Measurements from ENCODE around the gene GPR34. TPM values are rescaled to one million over a fixed set of nuclear protein-coding genes. Genes with fewer than 3 reads are reported as not detected.

The GPR34 gene
- total and polyA plus RNA-seq, 4 donors = 1.7 to 9.0 (median 4.3) TPM

GRCh38 chrX:41721590-41721989, 32.8 kb downstream of the GPR34 start:
- Histone ChIP-seq H3K36me3 (ENCODE audit: control insufficient read depth in 4 of 4, insufficient read depth in 3 of 4, low read depth in 1 of 4, low read length in 3 of 4) (no peaks in the 10 kb centered on the region), H3K27ac (ENCODE audit: low read depth in 1 of 2, low read length in 2 of 2) (no peak overlapping the region), H3K9ac (ENCODE audit: low read depth in 1 of 2, low read length in 2 of 2) (no peak overlapping the region), H3K9me3 (ENCODE audit: control insufficient read depth in 4 of 4, low read length in 3 of 4) (peaks cover 0 to 5% (median 2%) of the 10 kb centered on the region in 4 donors), H3K4me1 (ENCODE audit: control insufficient read depth in 4 of 4, insufficient read depth in 4 of 4, low read length in 3 of 4) (no peaks in the 10 kb centered on the region), H3K27me3 (ENCODE audit: control insufficient read depth in 4 of 4, insufficient read depth in 4 of 4, low read length in 3 of 4) (no peaks in the 10 kb centered on the region), H3K4me3 (ENCODE audit: low read depth in 1 of 3, low read length in 3 of 3) (no peak overlapping the region)
- no peak for DNase-seq (ENCODE audit: low spot score)
- TF ChIP-seq SP1 (IDR thresholded peaks at IDR 0.05) = no peak
- TF ChIP-seq RXRA (IDR thresholded peaks at IDR 0.05) = no peak
- TF ChIP-seq FOXA2 (IDR thresholded peaks at IDR 0.05) = no peak
- TF ChIP-seq JUND (IDR thresholded peaks at IDR 0.05) = no peak
- TF ChIP-seq FOXA1 (IDR thresholded peaks at IDR 0.05) = no peak
- no peak for TF ChIP-seq GABPA (IDR thresholded peaks at IDR 0.05 in 1 of 2, conservative IDR thresholded peaks at IDR 0.05 in 1 of 2)
- no peak for TF ChIP-seq RAD21 (IDR thresholded peaks at IDR 0.05)
- no peak for TF ChIP-seq TAF1 (conservative IDR thresholded peaks at IDR 0.05)
- no peak for TF ChIP-seq YY1 (IDR thresholded peaks at IDR 0.05)
- TF ChIP-seq MAX (IDR thresholded peaks at IDR 0.05) = no peak
- 89% methylated on average over 1 of the region's 1 CpG for WGBS

GRCh38 chrX:41722214-41722613, 33.4 kb downstream of the GPR34 start:
- WGBS = 98% methylated on average over 3 of the region's 3 CpGs
- Histone ChIP-seq H3K27ac (ENCODE audit: low read depth in 1 of 2, low read length in 2 of 2) (no peak overlapping the region), H3K9ac (ENCODE audit: low read depth in 1 of 2, low read length in 2 of 2) (no peak overlapping the region), H3K4me3 (ENCODE audit: low read depth in 1 of 3, low read length in 3 of 3) (no peak overlapping the region), H3K36me3 (ENCODE audit: control insufficient read depth in 4 of 4, insufficient read depth in 3 of 4, low read depth in 1 of 4, low read length in 3 of 4) (no peaks in the 10 kb centered on the region), H3K27me3 (ENCODE audit: control insufficient read depth in 4 of 4, insufficient read depth in 4 of 4, low read length in 3 of 4) (no peaks in the 10 kb centered on the region), H3K4me1 (ENCODE audit: control insufficient read depth in 4 of 4, insufficient read depth in 4 of 4, low read length in 3 of 4) (no peaks in the 10 kb centered on the region), H3K9me3 (ENCODE audit: control insufficient read depth in 4 of 4, low read length in 3 of 4) (peaks cover 0 to 5% (median 1%) of the 10 kb centered on the region in 4 donors)
- no peak for TF ChIP-seq ATF3 (IDR thresholded peaks at IDR 0.05)
- TF ChIP-seq NR2F2 (IDR thresholded peaks at IDR 0.05) = no peak
- TF ChIP-seq MAX (IDR thresholded peaks at IDR 0.05) = no peak
- TF ChIP-seq EGR1 (IDR thresholded peaks at IDR 0.05; ENCODE audit: low read depth in 2 of 2) = no peak
- no peak for TF ChIP-seq HNF4G (IDR thresholded peaks at IDR 0.05)
- TF ChIP-seq TAF1 (conservative IDR thresholded peaks at IDR 0.05) = no peak
- no peak for TF ChIP-seq FOXA1 (IDR thresholded peaks at IDR 0.05)
- TF ChIP-seq RXRA (IDR thresholded peaks at IDR 0.05) = no peak
- no peak for TF ChIP-seq RAD21 (IDR thresholded peaks at IDR 0.05)
- no peak for TF ChIP-seq SP1 (IDR thresholded peaks at IDR 0.05)
- DNase-seq (ENCODE audit: low spot score) = no peak

GRCh38 chrX:41722816-41723618, 34.2 kb downstream of the GPR34 start:
- 64% methylated on average over 3 of the region's 3 CpGs for WGBS
- no peak for DNase-seq (ENCODE audit: low spot score)
- H3K4me3 ChIP-seq (ENCODE audit: low read depth in 1 of 3, low read length in 3 of 3) = no peak overlapping the region
- H3K9me3 ChIP-seq (ENCODE audit: control insufficient read depth in 4 of 4, low read length in 3 of 4) = peaks cover 0 to 5% (median under 1%) of the 10 kb centered on the region in 4 donors
- H3K9ac ChIP-seq (ENCODE audit: low read depth in 1 of 2, low read length in 2 of 2) = no peak overlapping the region
- no peaks in the 10 kb centered on the region for H3K27me3 ChIP-seq (ENCODE audit: control insufficient read depth in 4 of 4, insufficient read depth in 4 of 4, low read length in 3 of 4)
- H3K27ac ChIP-seq (ENCODE audit: low read depth in 1 of 2, low read length in 2 of 2) = no peak overlapping the region
- H3K4me1 ChIP-seq (ENCODE audit: control insufficient read depth in 4 of 4, insufficient read depth in 4 of 4, low read length in 3 of 4) = no peaks in the 10 kb centered on the region
- TF ChIP-seq RXRA (IDR thresholded peaks at IDR 0.05) (peak in 1 of 2 donors; percentile 17), HNF4A (conservative IDR thresholded peaks at IDR 0.05) (peak in 1 of 2 donors; percentile 8), CTCF (IDR thresholded peaks at IDR 0.05; ENCODE audit: low read depth, low read length, missing input control) (no peak), HNF4G (IDR thresholded peaks at IDR 0.05) (no peak)
- H3K36me3 ChIP-seq (ENCODE audit: control insufficient read depth in 4 of 4, insufficient read depth in 3 of 4, low read depth in 1 of 4, low read length in 3 of 4) = no peaks in the 10 kb centered on the region

Measured in liver (tissue), 9 donors.